HG03354 (cell line): ENCODE measurements around the gene CAMK2N1.
"Not testable (repeated sequence)": the region's sequence is repeated elsewhere in the genome, so short reads cannot be mapped to it uniquely, and the experiment has no call there.

Source experiments
- ATAC-seq: cut with Tn5 transposase; IDR thresholded peaks from one replicate; pipeline ENCODE4 v1.9.1; 2021; ENCODE audit warnings: mild to moderate bottlenecking; ENCODE audit not compliant: unreplicated experiment, poor library complexity, severe bottlenecking

CAMK2N1 gene

GRCh38 chr1:20485527-20486456 lies at the start of gene CAMK2N1:
CAMK2N1 (minus strand) TSS chr1:20486210; CDS start chr1:20485379, 831 bp downstream.
- ATAC-seq = no peak

GRCh38 chr1:20534659-20535417 lies 48.8 kb upstream of the CAMK2N1 start:
- no peak for ATAC-seq

GRCh38 chr1:20533635-20534034 lies 47.6 kb upstream of the CAMK2N1 start:
- no peak for ATAC-seq

GRCh38 chr1:20530901-20531300 lies 44.9 kb upstream of the CAMK2N1 start:
- no peak for ATAC-seq

GRCh38 chr1:20530306-20530705 lies 44.3 kb upstream of the CAMK2N1 start:
- no peak for ATAC-seq

- no peak for ATAC-seq
These were observed 42.2 kb upstream of the CAMK2N1 start for GRCh38 chr1:20528221-20528620.

- no peak for ATAC-seq
These were observed 40.3 kb upstream of the CAMK2N1 start for GRCh38 chr1:20526267-20526666.

- no peak for ATAC-seq
These were observed 36.2 kb upstream of the CAMK2N1 start for GRCh38 chr1:20521960-20522861.

- ATAC-seq = not testable (repeated sequence)
These were observed 33.7 kb upstream of the CAMK2N1 start for GRCh38 chr1:20519609-20520262.

GRCh38 chr1:20511518-20512428 lies 25.8 kb upstream of the CAMK2N1 start:
- no peak for ATAC-seq

- ATAC-seq = no peak
These were observed 22.4 kb upstream of the CAMK2N1 start for GRCh38 chr1:20508411-20508771.

GRCh38 chr1:20507564-20508410 lies 21.8 kb upstream of the CAMK2N1 start, which contains the start of gene MUL1:
MUL1 (minus strand) TSS chr1:20508151; CDS start chr1:20508024, 127 bp downstream.
- ATAC-seq = peak; percentile 92

GRCh38 chr1:20507248-20507563 lies 21.2 kb upstream of the CAMK2N1 start:
- ATAC-seq = peak; percentile 34

- no peak for ATAC-seq
These were observed 19.5 kb upstream of the CAMK2N1 start for GRCh38 chr1:20505488-20505887.

GRCh38 chr1:20500716-20501115 lies 14.7 kb upstream of the CAMK2N1 start:
- ATAC-seq = no peak

GRCh38 chr1:20499718-20500117 lies 13.7 kb upstream of the CAMK2N1 start:
- ATAC-seq = no peak

- ATAC-seq = no peak
These were observed 13.1 kb upstream of the CAMK2N1 start for GRCh38 chr1:20499105-20499504.

GRCh38 chr1:20498116-20498515 lies 12.1 kb upstream of the CAMK2N1 start:
- ATAC-seq = no peak
